NCI-H2081 treated with DMSO at 0.1 percent for 48 hours (cell line): ENCODE measurements around the gene CRKL.
"Not testable (repeated sequence)": the region's sequence is repeated elsewhere in the genome, so short reads cannot be mapped to it uniquely, and the experiment has no call there.

ENCODE experiments used
- DNase-seq: peaks from one replicate; lab custom pipeline; 2025; lab: John Stamatoyannopoulos, UW

CRKL gene

GRCh38 chr22:20966883-20967696 lies 49.9 kb downstream of the CRKL start, which contains the start of gene AIFM3:
Gene AIFM3, plus strand, starts transcription at chr22:20967255. Its CDS starts 690 bp downstream, at chr22:20967945.
- DNase-seq: no peak

GRCh38 chr22:20967697-20968211 lies 50.5 kb downstream of the CRKL start:
- DNase-seq: no peak

GRCh38 chr22:20968281-20968977 lies 51.2 kb downstream of the CRKL start:
- DNase-seq: no peak

- DNase-seq: no peak
These were observed 53.9 kb downstream of the CRKL start for GRCh38 chr22:20970939-20971657.

GRCh38 chr22:20972014-20972694 lies 54.9 kb downstream of the CRKL start:
- not testable (repeated sequence) for DNase-seq

GRCh38 chr22:20972933-20973577 lies 55.8 kb downstream of the CRKL start:
- no peak for DNase-seq

- no peak for DNase-seq
These were observed 56.6 kb downstream of the CRKL start for GRCh38 chr22:20973634-20974286.

GRCh38 chr22:20974336-20974955 lies 57.2 kb downstream of the CRKL start:
- DNase-seq: no peak

GRCh38 chr22:20975541-20976290 lies 58.5 kb downstream of the CRKL start:
- DNase-seq: no peak

- DNase-seq: no peak
These were observed 59.2 kb downstream of the CRKL start for GRCh38 chr22:20976291-20976877.

- DNase-seq: no peak
These were observed 59.8 kb downstream of the CRKL start for GRCh38 chr22:20977019-20977418.

- no peak for DNase-seq
These were observed 60.4 kb downstream of the CRKL start for GRCh38 chr22:20977516-20978170.

GRCh38 chr22:20978419-20978818 lies 61.2 kb downstream of the CRKL start:
- DNase-seq: no peak

- DNase-seq: no peak
These were observed 62.1 kb downstream of the CRKL start for GRCh38 chr22:20979243-20979809.

GRCh38 chr22:20979940-20980453 lies 62.8 kb downstream of the CRKL start:
- DNase-seq: no peak

- DNase-seq: no peak
These were observed 63.3 kb downstream of the CRKL start for GRCh38 chr22:20980523-20980922.

- no peak for DNase-seq
These were observed 63.9 kb downstream of the CRKL start for GRCh38 chr22:20980938-20981722.
